WI38 (cell line): ENCODE data around the gene MMP24.

ENCODE experiments used
- H3K4me3 ChIP-seq: 2 replicates; pipeline ENCODE4 v1.5.1; 2011; ENCODE audit warnings: low read depth, mild to moderate bottlenecking, control low read depth, low read length
- CTCF ChIP-seq: IDR thresholded peaks from 2 replicates; pipeline ENCODE4 v1.5.1; 2012; ENCODE audit warnings: low read depth, mild to moderate bottlenecking, control low read depth, low read length

Gene MMP24

GRCh38 chr20:35240083-35240810 is 13.8 kb downstream of the MMP24 start:
- TF ChIP-seq CTCF = no peak

GRCh38 chr20:35240811-35241293 is 14.4 kb downstream of the MMP24 start:
- TF ChIP-seq CTCF = no peak
- H3K4me3 ChIP-seq = no peak overlapping the region

More at GRCh38 chr20:35240083-35240810, 13.8 kb downstream of the MMP24 start:
- H3K4me3 ChIP-seq = no peak overlapping the region

GRCh38 chr20:35243317-35243716 is 16.8 kb downstream of the MMP24 start:
- H3K4me3 ChIP-seq = no peak overlapping the region
- no peak for TF ChIP-seq CTCF

GRCh38 chr20:35243986-35244385 is 17.5 kb downstream of the MMP24 start:
- TF ChIP-seq CTCF = no peak
- H3K4me3 ChIP-seq = no peak overlapping the region

GRCh38 chr20:35246723-35247122 is 20.2 kb downstream of the MMP24 start:
- no peak for TF ChIP-seq CTCF
- no peak overlapping the region for H3K4me3 ChIP-seq

GRCh38 chr20:35248641-35249475 is 22.4 kb downstream of the MMP24 start:
- no peak for TF ChIP-seq CTCF
- H3K4me3 ChIP-seq = no peak overlapping the region

GRCh38 chr20:35251613-35251940 is 25.1 kb downstream of the MMP24 start:
- H3K4me3 ChIP-seq = no peak overlapping the region

More at GRCh38 chr20:35251613-35251940, 25.1 kb downstream of the MMP24 start:
- no peak for TF ChIP-seq CTCF
